ENCODE measurements around the gene GABRG3. TPM values are rescaled to one million over a fixed set of nuclear protein-coding genes. Genes with fewer than 3 reads are reported as not detected.

GABRG3 gene
- total RNA-seq, 1 donor from 2014 or later: 0.08 TPM

GRCh38 chr15:27235681-27236080 lies 264.7 kb downstream of the GABRG3 start:
- Histone ChIP-seq H3K36me3 (ENCODE audit: control insufficient read depth, insufficient read depth, low read length) (no peaks in the 10 kb centered on the region), H3K27me3 (ENCODE audit: control insufficient read depth, insufficient read depth, low read length) (no peaks in the 10 kb centered on the region), H3K4me3 (ENCODE audit: low read depth, low read length) (no peak overlapping the region)
- DNase-seq (ENCODE audit: low read depth): no peak
- no peak for TF ChIP-seq CTCF (IDR thresholded peaks at IDR 0.05; ENCODE audit: insufficient read depth, low read length, poor library complexity, severe bottlenecking)

- no peak for DNase-seq (ENCODE audit: low read depth)
- Histone ChIP-seq H3K36me3 (ENCODE audit: control insufficient read depth, insufficient read depth, low read length) (no peaks in the 10 kb centered on the region), H3K4me3 (ENCODE audit: low read depth, low read length) (no peak overlapping the region), H3K27me3 (ENCODE audit: control insufficient read depth, insufficient read depth, low read length) (no peaks in the 10 kb centered on the region)
- TF ChIP-seq CTCF (IDR thresholded peaks at IDR 0.05; ENCODE audit: insufficient read depth, low read length, poor library complexity, severe bottlenecking): no peak
These were observed 266.4 kb downstream of the GABRG3 start for GRCh38 chr15:27237319-27237939.

- Histone ChIP-seq H3K27me3 (ENCODE audit: control insufficient read depth, insufficient read depth, low read length) (no peaks in the 10 kb centered on the region), H3K4me3 (ENCODE audit: low read depth, low read length) (no peak overlapping the region), H3K36me3 (ENCODE audit: control insufficient read depth, insufficient read depth, low read length) (no peaks in the 10 kb centered on the region)
- DNase-seq (ENCODE audit: low read depth): no peak
- no peak for TF ChIP-seq CTCF (IDR thresholded peaks at IDR 0.05; ENCODE audit: insufficient read depth, low read length, poor library complexity, severe bottlenecking)
These were observed 267.2 kb downstream of the GABRG3 start for GRCh38 chr15:27238209-27238608.

- DNase-seq (ENCODE audit: low read depth): no peak
- Histone ChIP-seq H3K36me3 (ENCODE audit: control insufficient read depth, insufficient read depth, low read length) (no peaks in the 10 kb centered on the region), H3K4me3 (ENCODE audit: low read depth, low read length) (no peak overlapping the region), H3K27me3 (ENCODE audit: control insufficient read depth, insufficient read depth, low read length) (no peaks in the 10 kb centered on the region)
- TF ChIP-seq CTCF (IDR thresholded peaks at IDR 0.05; ENCODE audit: insufficient read depth, low read length, poor library complexity, severe bottlenecking): no peak
These were observed 267.9 kb downstream of the GABRG3 start for GRCh38 chr15:27238707-27239423.

GRCh38 chr15:27241943-27242342 lies 271.0 kb downstream of the GABRG3 start:
- Histone ChIP-seq H3K27me3 (ENCODE audit: control insufficient read depth, insufficient read depth, low read length) (no peaks in the 10 kb centered on the region), H3K4me3 (ENCODE audit: low read depth, low read length) (no peak overlapping the region), H3K36me3 (ENCODE audit: control insufficient read depth, insufficient read depth, low read length) (no peaks in the 10 kb centered on the region)
- DNase-seq (ENCODE audit: low read depth): peak; percentile 44
- no peak for TF ChIP-seq CTCF (IDR thresholded peaks at IDR 0.05; ENCODE audit: insufficient read depth, low read length, poor library complexity, severe bottlenecking)
